Panc1 (cell line): ENCODE data around the gene RRM2. TPM values are rescaled to one million over a fixed set of nuclear protein-coding genes. Genes with fewer than 3 reads are reported as not detected.

Source experiments
- ATAC-seq: fragments of 200-7000 bp; cut with Tn5 transposase; 2 replicates; pipeline ENCODE4 v1.9.1; 2020; ENCODE audit warnings: mild to moderate bottlenecking, moderate library complexity
- BruUV-seq: library from RNA; stranded (reverse); fragments of 400-500 nt; replicated peaks from 2 replicates; lab custom pipeline; 2021; lab: Mats Ljungman, UMichigan
- CTCF ChIA-PET: fragments of 300-600 bp; sonication (Branson Sonifier 250); formaldehyde crosslinking; loops from one replicate; lab custom pipeline; 2022; ENCODE audit warnings: antibody characterized with exemption; lab: Charles Lee
- POLR2A ChIA-PET: fragments of 300-600 bp; sonication (Branson Sonifier 250); formaldehyde crosslinking; loops from one replicate; lab custom pipeline; 2022; ENCODE audit warnings: antibody characterized with exemption; lab: Charles Lee
- DNase-seq: peaks from one replicate; pipeline ENCODE4 v3.0.0-alpha.2; 2010; ENCODE audit warnings: low read depth, low spot score
- H3K27ac ChIP-seq: 2 replicates; pipeline ENCODE4 v1.5.1; 2011; ENCODE audit warnings: mild to moderate bottlenecking, low read length, inconsistent platforms
- H3K27me3 ChIP-seq: fragments of 200-500 bp; sonication (Bioruptor generic); 2 replicates; pipeline ENCODE4 v1.6.0; 2014; ENCODE audit warnings: low read length, inconsistent platforms; ENCODE audit not compliant: control insufficient read depth, insufficient read depth
- H3K36me3 ChIP-seq: fragments of 200-500 bp; sonication (Bioruptor generic); 2 replicates; pipeline ENCODE4 v1.5.1; 2014; ENCODE audit warnings: inconsistent platforms, mild to moderate bottlenecking, low read length, moderate library complexity; ENCODE audit not compliant: control insufficient read depth, insufficient read depth
- H3K4me1 ChIP-seq: 2 replicates; pipeline ENCODE4 v1.5.1; 2011; ENCODE audit warnings: inconsistent platforms, mild to moderate bottlenecking, low read length, moderate library complexity; ENCODE audit not compliant: control insufficient read depth, insufficient read depth
- H3K4me3 ChIP-seq, 2 experiments: 2 replicates each; pipeline ENCODE4 v1.5.1; 2011 to 2012; ENCODE audit warnings: low read depth in 2 of 2, low read length in 2 of 2, mild to moderate bottlenecking in 2 of 2, inconsistent platforms in 1 of 2, moderate library complexity in 1 of 2
- H3K9me3 ChIP-seq: fragments of 200-500 bp; sonication (Bioruptor generic); 2 replicates; pipeline ENCODE4 v1.5.1; 2014; ENCODE audit warnings: low read depth, mild to moderate bottlenecking, inconsistent platforms, low read length, moderate library complexity; ENCODE audit not compliant: control insufficient read depth, insufficient read depth
- CTCF ChIP-seq: fragments of 450-650 bp; IDR thresholded peaks from 2 replicates; pipeline ENCODE4 v1.5.1; 2017; ENCODE audit warnings: mild to moderate bottlenecking
- POLR2AphosphoS5 ChIP-seq: IDR thresholded peaks from 2 replicates; pipeline ENCODE4 v1.6.1; 2012; ENCODE audit warnings: mild to moderate bottlenecking, low read depth, low read length, moderate library complexity
- REST ChIP-seq, 2 experiments: IDR thresholded peaks; 2 replicates each; pipeline ENCODE4 v1.6.1; 2011 to 2012; ENCODE audit warnings: low read depth in 2 of 2, control low read depth in 1 of 2, low read length in 1 of 2, mild to moderate bottlenecking in 1 of 2, moderate library complexity in 1 of 2; ENCODE audit not compliant: insufficient read depth in 1 of 2
- SIN3A ChIP-seq: IDR thresholded peaks from 2 replicates; pipeline ENCODE4 v1.6.1; 2012; ENCODE audit warnings: low read depth, mild to moderate bottlenecking, low read length, moderate library complexity, borderline replicate concordance; ENCODE audit not compliant: insufficient read depth
- TCF7L2 ChIP-seq: IDR thresholded peaks from 2 replicates; pipeline ENCODE4 v1.6.1; 2011; ENCODE audit warnings: mild to moderate bottlenecking, low read depth, low read length, inconsistent platforms
- in situ Hi-C: cut with HindIII; loops from 2 replicates; pipeline ENCODE4 v1.10.0; 2016; ENCODE audit warnings: low sequenced_read_pairs, low pct_unique_long_range_greater_than_20kb
- intact Hi-C: fragments of 100-400 bp; cut with micrococcal nuclease; formaldehyde crosslinking; loops from one replicate; pipeline ENCODE4 v1.10.0; 2022; ENCODE audit not compliant: unreplicated experiment
- total RNA-seq: library from RNA; stranded (reverse); gene quantifications from one replicate; pipeline ENCODE4 v1.2.1, GENCODE V29; 2021; ENCODE audit not compliant: unreplicated experiment

Gene RRM2
- total RNA-seq, 1 experiment from 2014 or later, result 294 TPM

DNA sequence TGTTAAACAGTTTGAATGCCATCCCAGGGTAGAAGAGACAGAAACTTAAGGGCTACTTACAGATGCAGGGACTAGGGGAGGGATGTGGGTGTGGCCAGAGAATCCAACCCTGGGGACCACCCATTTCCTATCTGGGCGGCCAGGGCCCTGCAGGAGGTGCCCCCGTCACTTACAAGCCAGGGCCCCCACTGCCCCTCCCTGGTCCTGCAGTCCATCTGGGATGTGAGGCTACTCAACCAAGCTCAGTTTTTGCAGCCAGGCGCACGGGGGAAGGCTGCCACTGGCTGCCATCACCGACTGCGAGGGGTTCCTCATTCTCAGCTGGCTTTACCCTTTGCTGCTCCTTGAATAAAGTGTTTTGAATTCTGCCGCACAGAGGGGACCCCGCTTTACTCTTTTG lies 42.1 kb downstream of the RRM2 start:
- in situ Hi-C loops, result no loop called here
- POLR2A ChIA-PET, result no interaction called here
- no peaks in the 10 kb centered on the region for H3K27me3 ChIP-seq
- ATAC-seq (no peak), DNase-seq (no peak)
- intact Hi-C loops, result no loop called here
- no peaks in the 10 kb centered on the region for H3K36me3 ChIP-seq
- H3K4me3 ChIP-seq, result no peak overlapping the region
- H3K4me1 ChIP-seq, result peaks cover 7% of the 10 kb centered on the region
- no TSS peak for BruUV-seq
- TF ChIP-seq CTCF (no peak), SIN3A (no peak), TCF7L2 (no peak), POLR2AphosphoS5 (no peak), REST (IDR thresholded peaks at IDR 0.05; ENCODE audit: insufficient read depth in 1 of 2, low read depth in 2 of 2, low read length in 1 of 2) (no peak)
- H3K9me3 ChIP-seq, result no peaks in the 10 kb centered on the region
- CTCF ChIA-PET, result no interaction called here
- H3K27ac ChIP-seq, result no peak overlapping the region

DNA sequence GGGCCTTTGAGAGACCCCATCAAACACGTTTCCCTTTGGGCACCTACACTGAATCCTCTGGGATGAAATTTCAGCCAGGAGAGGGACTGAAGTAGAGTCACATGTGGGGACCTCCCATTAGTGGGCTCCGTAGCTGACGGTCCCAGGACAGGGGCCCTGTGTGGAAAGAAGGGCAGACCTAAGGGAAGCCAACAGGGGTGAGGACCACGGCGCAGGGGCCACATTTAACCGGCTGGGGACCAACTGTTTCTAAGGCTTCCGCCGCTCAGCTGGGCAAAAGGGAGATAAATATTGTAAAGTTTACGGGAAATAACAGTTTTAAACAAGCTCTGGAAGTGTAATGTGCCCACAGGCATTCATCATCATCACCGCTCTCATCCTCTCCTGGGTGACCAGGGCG lies 42.7 kb downstream of the RRM2 start:
- H3K4me1 ChIP-seq, result peaks cover 9% of the 10 kb centered on the region
- DNase-seq (no peak), ATAC-seq (no peak)
- BruUV-seq, result no TSS peak
- no peaks in the 10 kb centered on the region for H3K9me3 ChIP-seq
- H3K27ac ChIP-seq, result no peak overlapping the region
- intact Hi-C loops (no loop called here), in situ Hi-C loops (no loop called here)
- H3K27me3 ChIP-seq, result no peaks in the 10 kb centered on the region
- TF ChIP-seq TCF7L2 (no peak), SIN3A (no peak), CTCF (no peak), POLR2AphosphoS5 (no peak), REST (IDR thresholded peaks at IDR 0.05; ENCODE audit: insufficient read depth in 1 of 2, low read depth in 2 of 2, low read length in 1 of 2) (no peak)
- CTCF ChIA-PET, result no interaction called here
- H3K4me3 ChIP-seq, result no peak overlapping the region
- no peaks in the 10 kb centered on the region for H3K36me3 ChIP-seq
- POLR2A ChIA-PET, result no interaction called here
